ENCODE measurements around the gene CIBAR2.

The CIBAR2 gene

DNA sequence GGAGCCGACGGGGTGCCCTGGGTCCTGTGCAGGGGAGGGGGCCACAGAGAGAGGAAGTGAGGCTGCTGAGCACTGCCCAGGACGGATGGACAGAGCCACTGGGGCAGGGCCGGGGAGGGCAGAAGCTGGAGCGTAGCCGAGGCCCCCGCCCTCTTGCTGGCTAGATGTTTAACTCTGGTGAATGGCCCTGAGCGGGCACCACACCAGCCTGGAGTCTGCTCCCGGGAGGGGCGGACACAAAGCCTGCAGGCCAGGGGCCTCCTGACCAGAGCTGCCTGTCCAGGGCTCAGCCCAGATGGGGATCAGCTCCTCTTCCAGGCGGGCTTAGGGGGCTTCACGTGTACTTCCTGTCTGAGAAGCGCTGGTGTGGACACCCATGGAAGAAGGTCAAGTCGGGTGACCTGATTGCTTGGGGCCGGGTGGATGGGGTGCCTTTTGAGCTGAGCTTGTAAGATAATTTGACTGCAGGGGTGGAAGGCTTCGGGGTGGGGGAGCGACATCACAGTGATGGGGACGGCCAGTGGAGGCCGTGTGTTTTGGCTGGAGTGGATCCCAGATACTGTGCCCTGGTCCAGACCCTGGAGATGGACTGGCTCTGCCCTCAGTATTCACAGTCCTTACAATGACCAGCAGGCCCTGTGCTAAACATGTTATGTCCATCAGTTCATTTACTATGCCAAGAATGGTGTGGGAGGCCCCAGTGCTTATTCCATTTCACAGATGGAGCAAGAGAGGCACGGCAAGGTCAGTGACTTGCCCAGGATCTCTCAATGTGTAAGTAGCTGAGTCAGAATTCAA, 33.7 kb upstream of the CIBAR2 start:
- H3K27me3 ChIP-seq (ENCODE audit: insufficient read depth, poor library complexity, severe bottlenecking), result peaks cover 16% of the 10 kb centered on the region
- TF ChIP-seq, protein P1, sequence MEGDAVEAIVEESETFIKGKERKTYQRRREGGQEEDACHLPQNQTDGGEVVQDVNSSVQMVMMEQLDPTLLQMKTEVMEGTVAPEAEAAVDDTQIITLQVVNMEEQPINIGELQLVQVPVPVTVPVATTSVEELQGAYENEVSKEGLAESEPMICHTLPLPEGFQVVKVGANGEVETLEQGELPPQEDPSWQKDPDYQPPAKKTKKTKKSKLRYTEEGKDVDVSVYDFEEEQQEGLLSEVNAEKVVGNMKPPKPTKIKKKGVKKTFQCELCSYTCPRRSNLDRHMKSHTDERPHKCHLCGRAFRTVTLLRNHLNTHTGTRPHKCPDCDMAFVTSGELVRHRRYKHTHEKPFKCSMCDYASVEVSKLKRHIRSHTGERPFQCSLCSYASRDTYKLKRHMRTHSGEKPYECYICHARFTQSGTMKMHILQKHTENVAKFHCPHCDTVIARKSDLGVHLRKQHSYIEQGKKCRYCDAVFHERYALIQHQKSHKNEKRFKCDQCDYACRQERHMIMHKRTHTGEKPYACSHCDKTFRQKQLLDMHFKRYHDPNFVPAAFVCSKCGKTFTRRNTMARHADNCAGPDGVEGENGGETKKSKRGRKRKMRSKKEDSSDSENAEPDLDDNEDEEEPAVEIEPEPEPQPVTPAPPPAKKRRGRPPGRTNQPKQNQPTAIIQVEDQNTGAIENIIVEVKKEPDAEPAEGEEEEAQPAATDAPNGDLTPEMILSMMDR (IDR thresholded peaks at IDR 0.05; ENCODE audit: insufficient read depth, low read length), result no peak
- no peak for TF ChIP-seq POLR2AphosphoS5 (IDR thresholded peaks at IDR 0.05; ENCODE audit: low read depth)
- no peak for TF ChIP-seq GABPA (IDR thresholded peaks at IDR 0.05; ENCODE audit: low read depth)
- TF ChIP-seq, protein P2, sequence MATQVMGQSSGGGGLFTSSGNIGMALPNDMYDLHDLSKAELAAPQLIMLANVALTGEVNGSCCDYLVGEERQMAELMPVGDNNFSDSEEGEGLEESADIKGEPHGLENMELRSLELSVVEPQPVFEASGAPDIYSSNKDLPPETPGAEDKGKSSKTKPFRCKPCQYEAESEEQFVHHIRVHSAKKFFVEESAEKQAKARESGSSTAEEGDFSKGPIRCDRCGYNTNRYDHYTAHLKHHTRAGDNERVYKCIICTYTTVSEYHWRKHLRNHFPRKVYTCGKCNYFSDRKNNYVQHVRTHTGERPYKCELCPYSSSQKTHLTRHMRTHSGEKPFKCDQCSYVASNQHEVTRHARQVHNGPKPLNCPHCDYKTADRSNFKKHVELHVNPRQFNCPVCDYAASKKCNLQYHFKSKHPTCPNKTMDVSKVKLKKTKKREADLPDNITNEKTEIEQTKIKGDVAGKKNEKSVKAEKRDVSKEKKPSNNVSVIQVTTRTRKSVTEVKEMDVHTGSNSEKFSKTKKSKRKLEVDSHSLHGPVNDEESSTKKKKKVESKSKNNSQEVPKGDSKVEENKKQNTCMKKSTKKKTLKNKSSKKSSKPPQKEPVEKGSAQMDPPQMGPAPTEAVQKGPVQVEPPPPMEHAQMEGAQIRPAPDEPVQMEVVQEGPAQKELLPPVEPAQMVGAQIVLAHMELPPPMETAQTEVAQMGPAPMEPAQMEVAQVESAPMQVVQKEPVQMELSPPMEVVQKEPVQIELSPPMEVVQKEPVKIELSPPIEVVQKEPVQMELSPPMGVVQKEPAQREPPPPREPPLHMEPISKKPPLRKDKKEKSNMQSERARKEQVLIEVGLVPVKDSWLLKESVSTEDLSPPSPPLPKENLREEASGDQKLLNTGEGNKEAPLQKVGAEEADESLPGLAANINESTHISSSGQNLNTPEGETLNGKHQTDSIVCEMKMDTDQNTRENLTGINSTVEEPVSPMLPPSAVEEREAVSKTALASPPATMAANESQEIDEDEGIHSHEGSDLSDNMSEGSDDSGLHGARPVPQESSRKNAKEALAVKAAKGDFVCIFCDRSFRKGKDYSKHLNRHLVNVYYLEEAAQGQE (IDR thresholded peaks at IDR 0.05; ENCODE audit: insufficient replicate concordance, low read depth), result no peak
- no peak for TF ChIP-seq SPI1 (IDR thresholded peaks at IDR 0.05; ENCODE audit: borderline replicate concordance, low read depth)
- no peak overlapping the region for H3K27ac ChIP-seq (replicated peaks)
- DNase-seq (ENCODE audit: low read depth in 1 of 2, low spot score in 1 of 2), result no peak
- no peak overlapping the region for H3K4me3 ChIP-seq (replicated peaks; ENCODE audit: insufficient read depth, low read length)

DNA sequence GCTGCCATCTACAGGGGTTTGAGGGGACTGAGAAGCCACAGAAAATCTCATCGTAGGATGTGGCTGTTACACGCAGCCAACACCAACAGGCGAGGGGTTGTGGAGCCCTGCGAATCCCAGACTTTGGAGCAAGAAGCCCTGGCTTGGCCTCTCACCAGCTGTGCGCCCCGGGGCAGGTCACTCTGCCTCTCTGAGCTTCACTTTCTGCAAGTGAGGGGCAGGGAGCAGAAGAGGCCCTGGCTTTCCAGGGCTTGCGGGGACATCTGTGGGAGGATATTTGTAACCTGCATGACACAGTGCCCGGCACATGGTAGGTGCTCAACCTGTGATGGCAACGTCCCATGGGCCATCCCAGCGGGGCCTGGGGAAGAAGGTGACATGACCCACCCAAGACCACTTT, 32.9 kb upstream of the CIBAR2 start:
- TF ChIP-seq POLR2AphosphoS5 (IDR thresholded peaks at IDR 0.05; ENCODE audit: low read depth) (no peak), GABPA (IDR thresholded peaks at IDR 0.05; ENCODE audit: low read depth) (no peak)

DNA sequence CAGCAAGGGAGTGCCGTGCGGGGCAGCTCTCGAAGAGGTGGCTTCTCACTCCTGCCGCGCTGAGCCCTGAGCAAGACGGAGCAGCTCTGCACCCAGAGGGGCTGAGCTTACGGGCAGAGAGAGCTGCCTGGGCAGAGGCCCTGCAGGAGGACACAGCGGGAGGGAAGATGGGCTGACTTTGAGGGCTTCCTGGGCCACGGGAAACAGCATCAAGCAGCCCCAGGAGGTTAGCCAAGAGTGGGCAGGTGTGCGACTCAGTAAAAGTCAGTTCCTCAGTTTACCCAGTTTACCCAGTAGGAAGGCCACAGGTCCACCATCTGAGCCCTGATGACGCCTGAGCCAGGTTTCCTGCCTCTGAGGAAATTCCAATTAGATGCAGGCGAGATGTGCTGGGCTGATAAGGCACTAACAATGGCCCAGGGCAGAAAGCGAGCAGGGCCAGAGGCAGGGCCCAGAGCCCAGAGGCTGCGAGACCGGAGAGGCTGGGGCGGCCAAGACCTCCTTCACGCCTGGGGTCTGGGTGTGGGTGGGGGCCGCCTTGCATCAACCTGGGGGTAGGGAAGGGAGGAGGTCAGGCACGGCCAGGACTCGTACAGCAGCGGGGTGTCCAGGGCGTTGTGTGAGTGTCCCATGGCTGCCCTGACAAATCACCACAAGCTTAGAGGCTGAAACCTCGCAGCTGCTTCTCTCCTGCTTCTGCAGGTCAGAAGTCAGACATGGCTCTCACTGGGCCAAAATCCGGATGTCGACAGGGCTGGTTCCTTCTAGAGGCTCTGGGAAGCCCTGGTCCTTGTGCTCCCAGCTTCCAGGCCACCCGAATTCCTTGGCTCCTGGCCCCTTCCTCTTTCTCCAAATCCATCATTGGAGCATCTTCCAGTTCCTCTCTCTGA, 32.0 kb upstream of the CIBAR2 start:
- no peak overlapping the region for H3K4me3 ChIP-seq (replicated peaks; ENCODE audit: insufficient read depth, low read length)
- no peak overlapping the region for H3K27ac ChIP-seq (replicated peaks)
- TF ChIP-seq POLR2AphosphoS5 (IDR thresholded peaks at IDR 0.05; ENCODE audit: low read depth) (no peak), SPI1 (IDR thresholded peaks at IDR 0.05; ENCODE audit: borderline replicate concordance, low read depth) (no peak), GABPA (IDR thresholded peaks at IDR 0.05; ENCODE audit: low read depth) (no peak)
- TF ChIP-seq, protein P2 (IDR thresholded peaks at IDR 0.05; ENCODE audit: insufficient replicate concordance, low read depth), result no peak
- TF ChIP-seq, protein P1 (IDR thresholded peaks at IDR 0.05; ENCODE audit: insufficient read depth, low read length), result no peak
- peaks cover 13% of the 10 kb centered on the region for H3K27me3 ChIP-seq (ENCODE audit: insufficient read depth, poor library complexity, severe bottlenecking)
- DNase-seq (ENCODE audit: low read depth in 1 of 2, low spot score in 1 of 2), result no peak

More for the DNA sequence above, 32.9 kb upstream of the CIBAR2 start:
- H3K4me3 ChIP-seq (replicated peaks; ENCODE audit: insufficient read depth, low read length), result no peak overlapping the region
- no peak overlapping the region for H3K27ac ChIP-seq (replicated peaks)
- DNase-seq (ENCODE audit: low read depth in 1 of 2, low spot score in 1 of 2), result no peak
- H3K27me3 ChIP-seq (ENCODE audit: insufficient read depth, poor library complexity, severe bottlenecking), result peaks cover 15% of the 10 kb centered on the region

DNA sequence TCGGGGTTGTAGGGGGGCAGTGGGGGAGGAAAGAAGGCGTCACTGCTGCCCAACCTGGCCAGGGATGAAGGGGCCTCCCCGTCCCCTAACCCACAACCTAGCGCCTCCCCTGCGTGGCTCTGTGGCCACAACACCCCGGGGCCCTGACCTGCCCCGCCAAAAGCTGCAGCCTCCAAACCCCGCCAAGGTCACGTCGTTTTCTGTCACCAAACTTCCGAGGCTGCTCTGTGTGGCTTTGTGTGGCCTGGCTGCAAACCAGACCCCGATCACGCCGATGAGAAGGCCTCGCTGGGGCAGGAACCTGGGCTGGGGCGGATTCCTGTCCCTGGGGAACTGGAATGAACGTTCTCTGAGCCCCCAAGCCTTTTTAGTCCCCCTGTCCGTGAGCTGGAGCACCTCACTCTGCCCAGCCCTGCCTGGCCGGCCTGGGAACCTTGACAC, 30.5 kb upstream of the CIBAR2 start:
- no peak for DNase-seq (ENCODE audit: low read depth in 1 of 2, low spot score in 1 of 2)
- TF ChIP-seq, protein P1 (IDR thresholded peaks at IDR 0.05; ENCODE audit: insufficient read depth, low read length), result no peak
- TF ChIP-seq, protein P2 (IDR thresholded peaks at IDR 0.05; ENCODE audit: insufficient replicate concordance, low read depth), result no peak
- TF ChIP-seq GABPA (IDR thresholded peaks at IDR 0.05; ENCODE audit: low read depth) (no peak), POLR2AphosphoS5 (IDR thresholded peaks at IDR 0.05; ENCODE audit: low read depth) (no peak)
- no peak overlapping the region for H3K27ac ChIP-seq (replicated peaks)
- no peak overlapping the region for H3K4me3 ChIP-seq (replicated peaks; ENCODE audit: insufficient read depth, low read length)
- H3K27me3 ChIP-seq (ENCODE audit: insufficient read depth, poor library complexity, severe bottlenecking), result peaks cover 19% of the 10 kb centered on the region

All from HL-60 (cell line).